Fibroblast of peridontal ligament (primary cell): ENCODE data around the gene UTP20.
A peak's percentile ranks its signal among the peaks of the same experiment; 100 is the strongest.

Experiments used
- DNase-seq: peaks from one replicate; pipeline ENCODE4 v3.0.0-alpha.2; 2010; ENCODE audit errors: extremely low read depth

UTP20 gene

GRCh38 chr12:101280006-101280505 is at the start of gene UTP20:
Gene UTP20 (plus strand): TSS chr12:101280105. CDS start chr12:101280283, 178 bp downstream.
- peak; percentile 85 for DNase-seq

- DNase-seq = peak; percentile 7
Measured at GRCh38 chr12:101230547-101230946, 49.4 kb upstream of the UTP20 start.

- no peak for DNase-seq
Measured at GRCh38 chr12:101231636-101232035, 48.3 kb upstream of the UTP20 start.

GRCh38 chr12:101235686-101236085 is 44.2 kb upstream of the UTP20 start:
- DNase-seq = no peak

- DNase-seq = no peak
Measured at GRCh38 chr12:101238306-101238705, 41.6 kb upstream of the UTP20 start.

GRCh38 chr12:101238800-101239329 is 41.0 kb upstream of the UTP20 start:
- DNase-seq = no peak

- DNase-seq = no peak
Measured at GRCh38 chr12:101243074-101243473, 36.8 kb upstream of the UTP20 start.

- DNase-seq = no peak
Measured at GRCh38 chr12:101243616-101244015, 36.3 kb upstream of the UTP20 start.

GRCh38 chr12:101256266-101256665 is 23.6 kb upstream of the UTP20 start:
- DNase-seq = no peak

GRCh38 chr12:101257357-101257756 is 22.5 kb upstream of the UTP20 start:
- DNase-seq = no peak

- DNase-seq = no peak
Measured at GRCh38 chr12:101267111-101267510, 12.8 kb upstream of the UTP20 start.

GRCh38 chr12:101276433-101276832 is 3.5 kb upstream of the UTP20 start:
- DNase-seq = no peak

- DNase-seq = no peak
Measured at GRCh38 chr12:101277443-101277842, 2.5 kb upstream of the UTP20 start.

GRCh38 chr12:101287357-101287756 is 7.5 kb downstream of the UTP20 start:
- DNase-seq = no peak

- no peak for DNase-seq
Measured at GRCh38 chr12:101297661-101298060, 17.8 kb downstream of the UTP20 start.

GRCh38 chr12:101298426-101298825 is 18.5 kb downstream of the UTP20 start:
- peak; percentile 86 for DNase-seq

GRCh38 chr12:101299346-101299745 is 19.4 kb downstream of the UTP20 start:
- DNase-seq = peak; percentile 59

GRCh38 chr12:101299931-101300330 is 20.0 kb downstream of the UTP20 start:
- no peak for DNase-seq

- DNase-seq = no peak
Measured at GRCh38 chr12:101302741-101303140, 22.8 kb downstream of the UTP20 start.

- no peak for DNase-seq
Measured at GRCh38 chr12:101305226-101305779, 25.4 kb downstream of the UTP20 start.

GRCh38 chr12:101305794-101306193 is 25.9 kb downstream of the UTP20 start:
- DNase-seq = no peak

GRCh38 chr12:101322480-101322879 is 42.6 kb downstream of the UTP20 start:
- DNase-seq = no peak

GRCh38 chr12:101323255-101323654 is 43.4 kb downstream of the UTP20 start:
- no peak for DNase-seq

- DNase-seq = no peak
Measured at GRCh38 chr12:101325590-101325989, 45.7 kb downstream of the UTP20 start.
